ENCODE results near the gene MYOD1.

Gene MYOD1

DNA sequence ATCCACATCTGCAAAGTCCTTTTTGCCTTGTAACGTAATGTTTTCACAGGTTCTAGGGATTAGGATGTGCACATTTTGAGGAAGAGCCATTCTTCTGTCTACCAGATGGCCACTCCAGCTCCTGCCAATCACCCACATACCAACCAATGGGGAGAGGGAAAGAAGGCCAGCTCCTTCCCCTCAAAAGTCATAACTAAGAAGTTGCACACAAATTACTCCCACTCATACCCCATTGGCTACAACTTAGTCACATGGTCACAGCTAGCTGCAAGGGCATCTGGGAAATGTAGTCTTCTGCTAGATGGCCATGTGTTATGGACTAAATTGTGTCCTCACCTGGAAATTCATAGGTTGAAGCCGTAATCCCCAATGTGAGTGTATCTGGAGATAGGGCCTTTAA lies 15.4 kb upstream of the MYOD1 start:
- no peak for DNase-seq

DNA sequence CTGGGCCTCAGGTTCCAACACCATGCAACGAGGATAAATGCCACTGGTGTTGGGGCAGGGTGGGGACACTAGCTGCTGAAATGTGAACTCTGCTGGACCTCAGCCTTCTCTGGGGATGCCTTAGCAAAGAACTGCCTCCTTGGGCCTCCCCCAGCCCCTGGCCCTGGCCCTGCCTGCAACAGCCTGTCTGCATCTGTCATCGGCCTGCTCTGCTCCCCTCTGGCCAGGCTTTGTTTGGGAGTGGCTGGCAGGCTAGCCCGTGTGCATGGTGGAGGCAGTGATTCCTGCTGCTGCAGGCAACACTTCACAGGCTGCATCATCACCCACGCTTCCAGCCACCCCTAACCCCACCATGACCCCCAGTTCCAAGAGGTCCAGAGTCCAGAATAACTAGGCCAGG lies 11.5 kb upstream of the MYOD1 start:
- DNase-seq = no peak

DNA sequence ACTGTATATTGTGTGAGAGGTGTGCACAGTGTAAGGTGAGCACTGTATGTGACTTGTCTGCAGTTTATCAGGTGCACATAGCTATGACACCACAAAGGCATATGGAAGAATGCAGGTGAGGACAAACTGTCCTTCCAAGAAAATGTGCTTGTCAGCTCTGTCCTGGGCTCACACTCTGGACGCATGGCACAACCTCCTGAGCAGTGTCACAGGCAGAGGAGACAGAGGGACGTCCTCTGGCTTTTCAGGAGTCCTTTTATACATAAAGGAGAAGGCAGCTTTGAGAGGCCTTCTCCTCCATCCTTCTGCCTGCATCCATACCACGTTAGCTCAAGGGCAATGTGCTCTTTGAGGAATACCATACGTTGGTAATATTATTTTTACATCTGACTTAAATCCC lies 7.5 kb upstream of the MYOD1 start:
- DNase-seq = no peak

DNA sequence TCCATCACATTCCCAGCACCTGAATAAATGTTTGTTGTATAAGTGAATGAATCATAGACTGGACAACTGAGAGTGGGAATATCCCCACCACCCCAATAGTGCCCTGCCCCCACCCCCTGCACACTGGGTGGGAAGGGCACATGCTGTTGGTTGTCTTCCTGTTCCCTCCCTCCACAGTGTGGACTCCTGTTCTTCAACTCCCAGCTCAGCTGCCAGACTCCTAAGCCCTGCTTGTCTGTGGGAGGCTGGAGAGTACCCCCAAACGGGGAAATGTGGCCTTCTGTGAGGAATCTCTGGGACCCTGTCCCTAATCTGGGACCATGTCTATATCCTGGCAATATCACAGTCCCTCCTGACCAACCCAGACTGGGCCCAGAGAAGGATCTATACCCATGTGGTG lies 5.5 kb upstream of the MYOD1 start:
- DNase-seq = no peak

DNA sequence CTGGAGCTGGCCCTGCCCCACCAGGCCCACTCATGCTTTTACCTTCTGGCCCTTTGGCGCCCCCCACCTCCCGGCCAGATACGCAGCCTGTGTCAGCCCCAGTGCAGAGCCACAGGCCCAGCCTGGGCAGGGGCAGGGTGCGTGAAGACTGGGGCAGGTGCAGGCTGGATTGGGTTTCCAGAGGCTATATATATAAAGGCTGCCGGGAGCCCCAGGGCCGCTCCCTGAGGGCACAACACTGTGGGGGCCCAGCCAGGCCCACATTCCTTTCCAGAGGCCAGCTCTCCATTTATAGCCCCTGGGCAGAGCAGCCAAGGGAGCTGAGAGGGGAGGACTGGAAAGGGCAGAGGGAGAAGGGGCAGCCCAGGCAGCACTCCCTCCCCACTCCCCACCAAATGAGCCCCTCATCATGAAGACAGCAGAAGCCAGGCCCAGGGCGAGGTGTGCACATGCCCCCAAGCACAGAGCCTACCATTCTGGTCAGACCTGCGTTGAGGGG lies 5.0 kb upstream of the MYOD1 start:
- DNase-seq = no peak

DNA sequence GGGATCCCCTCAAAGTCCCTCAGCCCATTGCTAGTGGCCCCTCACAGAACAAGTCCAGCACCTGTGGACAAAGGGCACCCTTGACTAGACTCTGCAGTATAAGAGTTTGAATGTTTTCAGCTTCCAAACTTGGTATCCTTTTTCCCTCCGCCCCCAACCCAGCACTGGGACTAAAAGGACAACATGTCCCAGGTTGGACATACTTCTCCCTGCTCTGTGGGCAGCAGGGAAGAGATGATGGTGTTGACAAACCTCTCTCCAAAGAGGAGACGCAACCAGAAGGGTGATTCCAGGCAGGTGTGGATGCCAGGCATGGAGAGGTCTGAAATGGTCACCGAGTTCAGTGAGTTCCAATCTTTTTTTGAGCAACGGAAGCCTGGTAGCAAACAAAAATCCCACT lies 4.5 kb upstream of the MYOD1 start:
- DNase-seq = no peak

DNA sequence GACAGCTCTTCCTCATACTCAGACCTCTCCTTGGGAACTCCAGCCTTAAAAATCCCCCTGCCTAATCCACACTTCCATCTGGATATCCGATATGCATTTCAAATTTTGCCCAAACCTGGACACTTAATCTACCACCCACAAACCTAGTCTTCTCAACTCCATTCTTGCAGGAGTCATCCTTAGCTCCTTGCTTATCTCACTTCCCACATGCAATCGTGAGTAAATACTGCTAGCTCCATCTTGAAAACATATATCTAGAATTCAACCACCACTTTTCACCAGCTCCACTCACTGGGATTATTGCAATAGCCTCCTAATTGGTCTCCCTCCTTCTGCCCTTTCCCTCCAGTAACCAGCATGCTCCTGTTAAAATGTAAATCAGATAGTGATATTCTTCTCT lies 2.6 kb upstream of the MYOD1 start:
- no peak for DNase-seq

DNA sequence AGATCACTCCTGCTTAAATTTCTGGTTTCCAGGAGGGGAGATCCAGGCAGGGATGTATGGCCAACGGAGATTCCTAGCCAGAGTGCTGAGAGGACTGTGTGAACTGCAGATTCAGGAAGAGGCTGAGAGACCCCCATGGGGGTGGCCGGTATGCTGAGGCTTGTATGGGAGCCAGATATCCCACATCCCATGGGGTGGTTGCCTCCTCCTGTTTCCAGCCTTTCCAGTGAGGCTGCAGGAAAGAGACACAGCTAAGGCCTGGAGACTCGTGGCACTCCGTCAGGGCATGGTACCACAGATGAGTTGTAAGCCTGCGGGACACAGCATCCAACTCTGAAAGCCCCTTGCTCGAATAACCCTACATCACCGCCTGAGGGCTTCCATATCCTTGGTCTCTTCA lies 1.4 kb upstream of the MYOD1 start:
- DNase-seq = no peak

DNA sequence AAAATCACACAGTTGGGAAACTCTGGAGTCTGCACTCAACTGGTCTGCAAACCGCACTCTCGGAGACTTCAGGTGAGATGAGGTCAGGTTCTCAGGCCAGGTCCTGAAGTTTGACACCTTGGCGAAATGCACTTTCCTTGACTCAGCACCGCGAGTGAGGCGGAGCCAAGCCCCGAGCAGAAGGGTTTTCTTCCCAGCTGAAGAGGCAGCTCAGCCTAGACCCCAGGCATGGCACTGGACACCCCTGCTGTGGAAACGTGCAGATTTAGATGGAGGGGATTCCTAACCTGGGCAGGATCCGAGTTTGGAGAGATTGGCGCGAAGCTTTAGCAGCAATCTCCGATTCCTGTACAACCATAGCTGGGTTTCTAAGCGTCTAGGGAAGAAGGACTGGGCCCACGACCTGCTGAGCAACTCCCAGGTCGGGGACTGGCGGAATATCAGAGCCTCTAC lies 835 bp upstream of the MYOD1 start:
- DNase-seq = no peak

DNA sequence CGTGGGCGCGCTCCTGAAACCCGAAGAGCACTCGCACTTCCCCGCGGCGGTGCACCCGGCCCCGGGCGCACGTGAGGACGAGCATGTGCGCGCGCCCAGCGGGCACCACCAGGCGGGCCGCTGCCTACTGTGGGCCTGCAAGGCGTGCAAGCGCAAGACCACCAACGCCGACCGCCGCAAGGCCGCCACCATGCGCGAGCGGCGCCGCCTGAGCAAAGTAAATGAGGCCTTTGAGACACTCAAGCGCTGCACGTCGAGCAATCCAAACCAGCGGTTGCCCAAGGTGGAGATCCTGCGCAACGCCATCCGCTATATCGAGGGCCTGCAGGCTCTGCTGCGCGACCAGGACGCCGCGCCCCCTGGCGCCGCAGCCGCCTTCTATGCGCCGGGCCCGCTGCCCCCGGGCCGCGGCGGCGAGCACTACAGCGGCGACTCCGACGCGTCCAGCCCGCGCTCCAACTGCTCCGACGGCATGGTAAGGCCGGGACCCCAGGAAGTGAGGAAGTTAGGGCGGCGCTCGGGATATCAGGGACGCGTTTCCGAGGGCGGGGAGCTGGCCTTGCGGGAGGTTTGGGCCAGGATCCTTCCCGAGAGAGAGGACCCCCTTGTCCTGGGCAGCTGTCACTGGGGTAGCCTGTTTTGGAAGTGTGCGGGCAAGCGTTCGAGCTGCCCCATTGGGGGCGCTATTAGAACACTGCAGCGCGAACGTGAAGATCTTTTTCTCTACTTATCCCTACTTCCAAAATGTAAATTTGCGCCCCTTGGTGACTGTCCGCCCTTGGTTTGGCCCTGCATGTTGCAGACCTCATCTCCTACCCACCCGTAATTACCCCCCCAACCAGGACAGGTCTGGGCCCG lies 796 bp downstream of the MYOD1 start:
- no peak for DNase-seq

DNA sequence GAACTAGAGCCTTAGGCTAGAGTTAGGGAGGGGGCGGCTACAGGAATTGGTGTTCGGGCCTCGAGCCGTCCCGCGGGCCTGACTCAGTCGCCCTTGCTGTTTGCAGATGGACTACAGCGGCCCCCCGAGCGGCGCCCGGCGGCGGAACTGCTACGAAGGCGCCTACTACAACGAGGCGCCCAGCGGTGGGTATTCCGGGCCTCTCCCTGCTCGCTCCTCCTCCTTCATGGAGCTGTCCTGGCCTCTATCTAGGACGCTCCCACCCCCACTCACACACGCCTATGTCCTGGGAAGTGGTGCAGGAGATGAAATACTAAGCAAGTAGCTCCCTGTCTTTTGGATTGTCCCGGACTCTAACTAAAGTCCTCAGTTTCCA lies 1.4 kb downstream of the MYOD1 start:
- no peak for DNase-seq

DNA sequence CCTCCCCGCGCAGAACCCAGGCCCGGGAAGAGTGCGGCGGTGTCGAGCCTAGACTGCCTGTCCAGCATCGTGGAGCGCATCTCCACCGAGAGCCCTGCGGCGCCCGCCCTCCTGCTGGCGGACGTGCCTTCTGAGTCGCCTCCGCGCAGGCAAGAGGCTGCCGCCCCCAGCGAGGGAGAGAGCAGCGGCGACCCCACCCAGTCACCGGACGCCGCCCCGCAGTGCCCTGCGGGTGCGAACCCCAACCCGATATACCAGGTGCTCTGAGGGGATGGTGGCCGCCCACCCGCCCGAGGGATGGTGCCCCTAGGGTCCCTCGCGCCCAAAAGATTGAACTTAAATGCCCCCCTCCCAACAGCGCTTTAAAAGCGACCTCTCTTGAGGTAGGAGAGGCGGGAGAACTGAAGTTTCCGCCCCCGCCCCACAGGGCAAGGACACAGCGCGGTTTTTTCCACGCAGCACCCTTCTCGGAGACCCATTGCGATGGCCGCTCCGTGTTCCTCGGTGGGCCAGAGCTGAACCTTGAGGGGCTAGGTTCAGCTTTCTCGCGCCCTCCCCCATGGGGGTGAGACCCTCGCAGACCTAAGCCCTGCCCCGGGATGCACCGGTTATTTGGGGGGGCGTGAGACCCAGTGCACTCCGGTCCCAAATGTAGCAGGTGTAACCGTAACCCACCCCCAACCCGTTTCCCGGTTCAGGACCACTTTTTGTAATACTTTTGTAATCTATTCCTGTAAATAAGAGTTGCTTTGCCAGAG lies 2.0 kb downstream of the MYOD1 start:
- no peak for DNase-seq

DNA sequence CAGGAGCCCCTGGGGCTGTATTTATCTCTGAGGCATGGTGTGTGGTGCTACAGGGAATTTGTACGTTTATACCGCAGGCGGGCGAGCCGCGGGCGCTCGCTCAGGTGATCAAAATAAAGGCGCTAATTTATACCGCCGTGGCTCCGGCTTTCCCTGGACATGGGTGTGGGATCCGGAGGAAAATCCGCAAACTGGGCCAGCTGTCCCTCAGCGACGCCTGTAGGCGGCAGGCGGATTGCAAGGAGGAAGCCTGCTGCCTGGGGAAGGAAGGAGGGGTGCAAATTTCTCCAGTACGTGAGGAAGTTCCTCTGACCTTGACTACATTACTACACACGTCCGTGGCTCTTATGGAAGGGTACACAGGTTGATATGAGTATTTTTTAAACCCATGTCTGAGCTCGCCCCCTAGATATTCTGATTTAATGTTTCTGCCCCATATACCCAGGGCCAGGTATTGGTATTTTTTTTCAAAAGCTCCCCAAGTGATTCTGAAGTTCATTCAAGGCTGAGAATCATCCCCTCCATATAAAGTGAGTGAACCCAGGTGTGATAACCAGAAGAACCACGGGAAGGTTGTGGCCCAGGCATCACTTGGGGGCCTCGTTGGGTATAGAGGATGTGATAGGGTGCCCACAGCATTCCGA lies 2.8 kb downstream of the MYOD1 start:
- no peak for DNase-seq

DNA sequence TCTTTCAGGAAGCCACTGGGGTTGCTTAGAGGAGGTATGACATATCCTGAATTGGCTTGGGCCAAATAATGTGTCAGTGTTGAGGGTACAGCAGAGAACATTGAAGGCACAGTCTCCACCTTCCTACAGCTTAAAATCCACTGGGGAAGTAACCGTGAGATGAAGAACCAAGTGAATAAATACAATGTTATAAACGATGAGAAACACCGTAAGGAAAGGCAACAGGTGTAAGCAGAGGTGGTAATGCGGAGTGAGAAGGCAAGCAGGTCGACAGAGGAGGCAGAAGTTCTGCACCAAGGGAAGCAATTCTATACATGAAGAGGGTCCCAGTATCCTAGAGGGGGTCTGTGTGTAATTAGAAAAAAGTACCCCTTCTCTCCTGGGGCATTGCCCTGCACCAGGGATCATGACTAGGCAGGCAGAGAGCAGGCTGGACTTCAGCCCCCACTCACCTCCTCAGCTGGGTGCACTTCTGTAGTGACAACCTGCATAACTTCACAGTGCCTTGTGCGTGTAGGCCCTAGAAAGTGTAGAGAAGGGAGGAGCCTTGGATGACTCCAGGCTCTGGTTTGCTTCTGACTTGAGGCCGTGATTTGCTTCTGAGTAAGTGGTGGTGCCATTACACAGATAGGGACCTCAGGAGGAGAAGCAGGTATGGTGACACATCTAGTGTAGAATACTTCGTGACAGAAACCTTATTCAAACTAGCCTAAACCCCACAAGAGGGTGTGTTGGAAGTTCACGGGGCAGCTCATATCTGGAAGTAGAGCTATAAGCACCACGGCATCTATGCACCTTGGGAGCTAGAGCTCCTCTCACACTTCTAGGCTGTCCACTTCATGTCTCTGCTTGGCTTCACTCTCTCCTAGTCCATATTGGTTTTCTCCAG lies 4.9 kb downstream of the MYOD1 start:
- no peak for DNase-seq

DNA sequence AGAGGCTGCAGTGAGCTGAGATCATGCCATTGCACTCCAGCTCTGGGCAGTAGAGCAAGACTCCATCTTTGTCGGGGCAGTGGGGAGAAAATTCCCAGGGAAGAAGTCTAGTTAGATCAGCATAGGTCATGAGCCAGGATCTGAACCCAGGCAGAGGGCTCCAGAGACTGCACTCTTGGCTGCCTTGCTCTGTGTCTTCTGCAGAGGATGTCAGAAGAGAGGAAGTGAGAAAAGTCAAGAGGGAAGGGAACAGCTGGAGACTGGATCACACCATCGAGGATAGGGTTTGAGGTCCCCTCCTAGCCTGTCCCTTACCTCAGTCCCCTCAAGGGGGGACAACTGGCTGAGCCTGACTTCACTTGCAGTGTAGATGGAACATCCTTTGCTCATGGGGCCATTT lies 5.8 kb downstream of the MYOD1 start:
- DNase-seq = no peak

DNA sequence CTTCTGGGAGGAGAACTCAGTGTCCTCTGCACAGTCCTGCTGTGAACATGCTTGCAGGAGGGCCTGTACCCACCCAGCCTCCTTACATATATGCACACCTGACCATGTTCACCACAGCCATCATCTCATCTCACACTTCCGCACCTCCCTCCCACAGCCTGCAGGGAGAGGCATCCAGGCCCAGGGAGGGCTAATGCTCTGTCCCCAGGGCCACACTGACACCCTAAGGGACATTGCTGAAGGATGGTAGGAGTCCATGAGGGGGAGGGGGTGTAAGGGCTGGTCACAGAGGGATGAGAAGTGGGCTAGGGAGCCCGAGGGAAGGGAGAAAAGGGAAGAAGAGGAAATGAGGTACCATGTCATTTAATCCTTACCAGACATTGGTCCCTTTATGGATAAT lies 10.8 kb downstream of the MYOD1 start:
- DNase-seq = no peak

DNA sequence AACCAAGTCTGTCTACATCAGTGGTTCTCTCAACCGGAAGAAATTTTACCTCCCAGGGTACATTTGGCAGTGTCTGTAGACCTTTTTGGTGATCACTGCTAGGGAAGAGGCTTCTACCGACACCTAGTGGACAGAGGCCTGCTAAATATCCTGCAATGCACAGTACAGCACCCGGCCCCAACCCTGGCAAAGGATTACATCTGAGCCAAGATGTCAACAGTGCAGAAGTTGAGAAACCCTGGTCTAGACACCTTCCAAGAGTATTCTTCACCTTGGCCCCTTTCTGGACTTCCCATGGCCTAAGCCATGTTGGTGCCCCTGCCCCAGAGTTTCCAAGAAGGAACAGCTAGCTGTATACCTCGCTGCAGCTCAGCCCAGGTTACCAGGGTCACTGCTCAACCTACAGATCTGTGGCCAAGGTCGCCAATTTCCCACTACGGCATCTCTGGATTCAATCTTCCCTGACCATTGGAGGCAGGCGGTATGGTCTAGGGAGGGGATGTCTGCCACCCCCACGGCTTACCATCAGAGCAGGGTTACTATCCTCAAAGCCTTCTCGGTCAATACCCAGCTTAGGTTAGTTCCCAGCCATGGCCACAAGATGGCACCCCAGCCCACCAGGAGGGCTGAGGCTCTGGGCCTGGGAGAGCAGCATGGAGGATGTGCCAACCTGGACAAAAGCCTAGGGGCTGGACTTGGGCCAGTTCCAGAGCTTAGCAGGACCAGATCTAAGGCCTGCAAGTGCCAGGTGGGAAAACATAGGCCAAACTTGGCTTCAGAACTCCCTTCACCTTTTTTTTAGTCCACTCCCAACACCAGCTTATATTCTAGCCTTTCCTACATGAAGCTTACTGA lies 11.5 kb downstream of the MYOD1 start:
- DNase-seq = no peak

DNA sequence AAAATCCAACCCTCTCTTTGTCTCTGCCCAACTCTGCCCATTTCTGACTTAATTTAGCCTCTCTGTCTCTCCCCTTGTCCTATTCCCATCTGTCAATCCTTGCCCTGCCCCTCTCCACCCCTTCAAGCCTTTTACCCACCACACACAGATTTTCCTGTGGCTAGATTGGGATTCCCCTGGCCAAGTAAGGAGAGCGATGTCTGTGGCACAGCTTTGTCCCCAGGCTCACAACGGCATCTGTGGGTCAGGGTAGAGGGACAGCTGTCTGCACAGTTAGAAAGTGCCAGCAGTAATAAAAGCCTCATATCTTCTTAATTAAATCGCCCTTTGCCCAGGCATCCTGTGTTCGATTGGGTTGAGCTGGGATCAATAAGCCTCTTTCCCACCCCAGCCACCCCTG lies 13.9 kb downstream of the MYOD1 start:
- DNase-seq = no peak

DNA sequence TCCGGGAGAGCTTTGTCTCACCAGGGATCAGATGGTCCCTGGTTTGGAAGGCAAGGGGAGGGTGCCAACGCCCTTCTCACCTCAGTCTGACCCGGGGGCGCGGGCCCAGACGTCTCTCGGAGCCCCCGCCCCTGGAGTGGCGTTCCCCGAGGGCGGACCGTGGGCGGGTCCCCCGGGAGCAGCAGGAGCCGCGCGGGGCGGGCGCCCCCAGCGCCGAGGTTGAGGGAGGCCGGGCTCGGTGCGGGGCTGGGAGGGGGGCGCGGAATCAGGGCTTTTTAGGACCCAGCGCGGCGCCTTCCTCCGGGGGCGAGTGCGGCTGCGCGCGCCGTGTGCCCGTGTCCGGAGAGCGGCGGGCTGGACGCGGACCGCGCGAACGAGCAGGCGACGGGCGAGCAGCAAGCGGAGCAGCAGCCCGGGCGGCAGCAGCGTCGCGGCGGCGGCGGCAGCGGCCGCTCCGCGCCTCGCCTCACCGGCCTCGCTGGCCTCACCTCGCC lies 15.1 kb downstream of the MYOD1 start, which contains the start of gene KCNC1:
Gene KCNC1 (plus strand): TSS at position 364 of the 494 bp plus-strand sequence. CDS start 1,222 bp downstream, outside the sequence.
- no peak for DNase-seq

DNA sequence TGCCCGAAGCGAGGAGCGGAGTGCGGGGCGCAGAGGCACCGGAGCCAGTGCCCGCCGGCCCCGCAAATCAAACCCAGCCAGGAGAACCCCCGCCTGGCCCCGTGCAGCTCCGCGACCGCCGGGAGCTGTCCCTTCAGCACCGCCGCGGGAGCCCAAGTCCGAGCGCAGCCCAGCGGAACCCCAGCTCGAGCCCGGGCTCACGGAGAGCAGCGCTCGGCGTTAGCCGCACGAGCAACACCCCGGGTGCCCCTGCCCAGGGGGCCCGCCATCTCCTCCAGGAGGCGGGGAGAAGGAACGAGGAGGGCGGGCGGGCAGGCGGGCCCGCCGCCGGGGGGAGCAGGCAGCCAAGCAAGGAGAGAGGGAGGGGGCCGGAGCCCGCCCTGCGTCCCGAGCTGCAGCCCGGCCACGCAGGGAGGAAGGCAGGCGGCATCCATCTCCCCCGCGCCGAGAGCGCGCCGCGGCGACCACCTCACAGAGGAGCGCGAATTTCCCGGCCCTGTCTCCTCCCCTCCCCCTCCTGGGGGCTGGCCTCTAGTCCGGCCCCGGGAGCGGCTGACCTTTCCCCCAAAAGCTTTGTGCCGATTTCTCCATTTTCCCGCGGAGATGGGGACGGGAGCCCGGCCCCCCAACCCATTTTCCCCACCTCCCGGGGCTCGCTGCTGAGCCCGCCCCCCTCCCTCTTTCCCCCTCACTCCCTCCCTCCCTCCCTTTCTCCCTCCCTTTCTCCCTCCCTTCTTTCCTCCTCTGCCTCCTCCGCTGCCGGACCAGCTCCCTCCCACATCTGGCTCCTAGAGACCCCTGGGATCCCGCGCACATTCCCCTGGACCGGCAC lies 15.8 kb downstream of the MYOD1 start:
- no peak for DNase-seq

Data from KG1 (cell line).